K562 (cell line): ENCODE data around the gene DEDD. TPM values are rescaled to one million over a fixed set of nuclear protein-coding genes. Genes with fewer than 3 reads are reported as not detected.

ENCODE experiments used
- HDAC8 ChIP-seq: fragments of 450-650 bp; IDR thresholded peaks from 2 replicates; pipeline ENCODE4 v1.6.1; 2016; ENCODE audit warnings: mild to moderate bottlenecking, missing genetic modification characterization, moderate library complexity, missing compliant biosample characterization
- MEF2D ChIP-seq: conservative IDR thresholded peaks from 2 replicates; pipeline ENCODE4 v1.6.1; 2016; ENCODE audit warnings: low read depth, missing genetic modification characterization, missing compliant biosample characterization
- RBM17 ChIP-seq: fragments of 200-400 bp; formaldehyde crosslinking; IDR thresholded peaks from 2 replicates; pipeline ENCODE4 v1.6.1; 2017; ENCODE audit warnings: low read depth, mild to moderate bottlenecking, low read length, borderline replicate concordance
- polyA plus RNA-seq, 8 experiments: library from polyadenylated mRNA; depleted of rRNA in 4 of 8; stranded (reverse) in 5 of 8; unstranded in 3 of 8; fragments of >200 nt; fragmentation: Nextera tagmentation in 2 of 8; fragmentation: Illumina TruSeq in 1 of 8; extraction: Ambion mirVana in 2 of 8; extraction: Trizol in 1 of 8; gene quantifications; 2 replicates each; pipeline versions ENCODE4 v1.2.1 to v1.2.3, GENCODE V29; 2011 to 2014; ENCODE audit warnings: inconsistent platforms in 1 of 8, missing spikeins in 1 of 8
- total RNA-seq, 7 experiments: library from RNA; depleted of rRNA in 6 of 7; stranded (reverse); fragments of >200 nt in 6 of 7; fragmentation: Illumina TruSeq in 2 of 7; extraction: Trizol in 2 of 7; gene quantifications; 2 replicates each; pipeline versions ENCODE4 v1.2.1 to v1.2.3, GENCODE V29; 2011 to 2021; ENCODE audit warnings: low replicate concordance in 1 of 7
- TF ChIP-seq, protein P1 (sequence below): fragments of 450-650 bp; IDR thresholded peaks from 2 replicates; pipeline ENCODE4 v1.6.1; 2016; ENCODE audit warnings: low read depth, mild to moderate bottlenecking, moderate library complexity
- TF ChIP-seq, protein P2 (sequence below): fragments of 250-450 bp; sonication (Bioruptor Pico); IDR thresholded peaks from 2 replicates; pipeline ENCODE4 v1.9.0; 2021; ENCODE audit warnings: mild to moderate bottlenecking, inconsistent platforms

The DEDD gene
- total and polyA plus RNA-seq, 9 of the 15 experiments (the other 6 are each of a cell fraction or from before 2014, with no cell fraction given), result 11.6 to 41.0 (median 16.8) TPM

DNA sequence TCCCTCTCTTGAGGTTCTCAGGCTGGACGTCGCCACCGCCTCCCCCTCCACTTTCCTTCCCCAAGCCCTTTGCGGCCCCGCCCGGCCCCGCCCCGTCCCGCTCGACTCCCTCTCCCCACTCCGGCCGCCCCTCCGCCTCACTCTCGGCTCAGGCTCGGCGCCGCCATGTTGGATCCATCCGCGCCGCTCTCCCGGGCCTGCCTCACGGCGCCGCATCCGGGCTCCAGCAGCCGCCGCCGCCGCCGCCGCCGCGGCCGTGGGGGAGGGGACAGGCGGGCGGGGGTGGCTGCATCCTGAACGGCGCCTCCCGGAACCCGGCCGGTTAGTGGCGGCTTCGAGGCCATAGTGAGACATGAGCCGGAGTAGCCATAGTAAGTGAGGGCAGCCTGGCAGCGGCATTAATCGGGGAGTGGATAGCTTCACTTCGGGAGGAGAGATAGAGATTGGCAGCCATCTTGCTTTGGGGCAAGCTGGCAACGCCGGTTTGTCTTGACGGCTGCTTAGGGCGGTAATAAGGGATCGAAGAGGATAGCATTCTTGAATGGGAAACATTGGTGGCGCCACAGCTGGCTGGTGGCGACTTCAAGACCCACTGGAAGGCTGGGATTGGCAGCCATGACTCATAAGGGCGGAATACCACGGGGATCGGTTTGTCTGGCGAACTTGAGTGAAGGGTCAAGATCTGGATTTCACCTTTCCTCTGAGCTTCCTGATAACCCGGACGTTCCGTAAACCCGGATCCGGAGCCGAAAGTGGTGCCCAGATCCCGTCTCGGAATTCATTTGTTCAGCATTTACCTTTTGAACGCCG is at the start of gene DEDD (continued):
- TF ChIP-seq, protein P1, sequence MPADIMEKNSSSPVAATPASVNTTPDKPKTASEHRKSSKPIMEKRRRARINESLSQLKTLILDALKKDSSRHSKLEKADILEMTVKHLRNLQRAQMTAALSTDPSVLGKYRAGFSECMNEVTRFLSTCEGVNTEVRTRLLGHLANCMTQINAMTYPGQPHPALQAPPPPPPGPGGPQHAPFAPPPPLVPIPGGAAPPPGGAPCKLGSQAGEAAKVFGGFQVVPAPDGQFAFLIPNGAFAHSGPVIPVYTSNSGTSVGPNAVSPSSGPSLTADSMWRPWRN, result no peak
- TF ChIP-seq RBM17, result no peak
- TF ChIP-seq, protein P2, sequence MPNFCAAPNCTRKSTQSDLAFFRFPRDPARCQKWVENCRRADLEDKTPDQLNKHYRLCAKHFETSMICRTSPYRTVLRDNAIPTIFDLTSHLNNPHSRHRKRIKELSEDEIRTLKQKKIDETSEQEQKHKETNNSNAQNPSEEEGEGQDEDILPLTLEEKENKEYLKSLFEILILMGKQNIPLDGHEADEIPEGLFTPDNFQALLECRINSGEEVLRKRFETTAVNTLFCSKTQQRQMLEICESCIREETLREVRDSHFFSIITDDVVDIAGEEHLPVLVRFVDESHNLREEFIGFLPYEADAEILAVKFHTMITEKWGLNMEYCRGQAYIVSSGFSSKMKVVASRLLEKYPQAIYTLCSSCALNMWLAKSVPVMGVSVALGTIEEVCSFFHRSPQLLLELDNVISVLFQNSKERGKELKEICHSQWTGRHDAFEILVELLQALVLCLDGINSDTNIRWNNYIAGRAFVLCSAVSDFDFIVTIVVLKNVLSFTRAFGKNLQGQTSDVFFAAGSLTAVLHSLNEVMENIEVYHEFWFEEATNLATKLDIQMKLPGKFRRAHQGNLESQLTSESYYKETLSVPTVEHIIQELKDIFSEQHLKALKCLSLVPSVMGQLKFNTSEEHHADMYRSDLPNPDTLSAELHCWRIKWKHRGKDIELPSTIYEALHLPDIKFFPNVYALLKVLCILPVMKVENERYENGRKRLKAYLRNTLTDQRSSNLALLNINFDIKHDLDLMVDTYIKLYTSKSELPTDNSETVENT (CRISPR knock-in tag), result no peak
- peak; percentile 65; the same call in 1 of the 2 replicates for TF ChIP-seq HDAC8 (tag)
- no peak for TF ChIP-seq MEF2D
